Measurements from ENCODE around the gene RBMS1. TPM values are rescaled to one million over a fixed set of nuclear protein-coding genes. Genes with fewer than 3 reads are reported as not detected.
A peak's percentile ranks its signal among the peaks of the same experiment; 100 is the strongest.

The RBMS1 gene
- total and polyA plus RNA-seq, 12 donors = 22.6 to 77.7 (median 59.0) TPM

- Histone ChIP-seq H3K27me3 (no peaks in the 10 kb centered on the region), H3K4me3 (no peak overlapping the region), H3K4me1 (peaks cover 4 to 90% (median 71%) of the 10 kb centered on the region in 9 donors), H3K9me3 (no peaks in the 10 kb centered on the region), H3K27ac (no peak overlapping the region), H3K36me3 (no peaks in the 10 kb centered on the region)
- no peak for DNase-seq
- 81 to 83% methylated on average over 6 of the region's 6 CpGs for WGBS, 2 donors
- intact Hi-C loops (cut with DNase I) = no loop called here
- ATAC-seq = no peak
- TF ChIP-seq, protein P1, sequence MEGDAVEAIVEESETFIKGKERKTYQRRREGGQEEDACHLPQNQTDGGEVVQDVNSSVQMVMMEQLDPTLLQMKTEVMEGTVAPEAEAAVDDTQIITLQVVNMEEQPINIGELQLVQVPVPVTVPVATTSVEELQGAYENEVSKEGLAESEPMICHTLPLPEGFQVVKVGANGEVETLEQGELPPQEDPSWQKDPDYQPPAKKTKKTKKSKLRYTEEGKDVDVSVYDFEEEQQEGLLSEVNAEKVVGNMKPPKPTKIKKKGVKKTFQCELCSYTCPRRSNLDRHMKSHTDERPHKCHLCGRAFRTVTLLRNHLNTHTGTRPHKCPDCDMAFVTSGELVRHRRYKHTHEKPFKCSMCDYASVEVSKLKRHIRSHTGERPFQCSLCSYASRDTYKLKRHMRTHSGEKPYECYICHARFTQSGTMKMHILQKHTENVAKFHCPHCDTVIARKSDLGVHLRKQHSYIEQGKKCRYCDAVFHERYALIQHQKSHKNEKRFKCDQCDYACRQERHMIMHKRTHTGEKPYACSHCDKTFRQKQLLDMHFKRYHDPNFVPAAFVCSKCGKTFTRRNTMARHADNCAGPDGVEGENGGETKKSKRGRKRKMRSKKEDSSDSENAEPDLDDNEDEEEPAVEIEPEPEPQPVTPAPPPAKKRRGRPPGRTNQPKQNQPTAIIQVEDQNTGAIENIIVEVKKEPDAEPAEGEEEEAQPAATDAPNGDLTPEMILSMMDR (IDR thresholded peaks at IDR 0.05) = no peak
Observed at GRCh38 chr2:160467086-160467485, 26.5 kb downstream of the RBMS1 start.

- WGBS, 2 donors = 88 to 89% methylated on average over 3 of the region's 3 CpGs
Observed at GRCh38 chr2:160465406-160465805, 28.2 kb downstream of the RBMS1 start.

DNA sequence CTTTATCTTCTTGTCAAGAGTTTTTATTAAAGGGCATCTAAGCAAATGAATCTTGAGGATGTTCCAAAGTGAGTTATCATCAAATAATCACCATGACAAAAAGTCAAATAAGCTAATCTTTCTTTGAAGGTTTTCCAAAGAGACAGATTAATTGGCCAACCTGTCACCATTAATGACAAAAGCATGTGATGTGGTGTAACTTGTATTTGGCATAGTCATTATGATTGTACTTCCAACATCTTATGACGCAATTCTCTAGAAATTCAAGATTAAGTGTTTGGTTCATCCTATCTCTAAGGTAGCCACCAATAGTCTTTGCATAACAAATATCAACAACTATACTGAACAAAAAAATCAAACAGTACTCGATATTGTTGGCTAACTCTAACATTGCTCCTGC, 28.6 kb downstream of the RBMS1 start:
- TF ChIP-seq, protein P1 (IDR thresholded peaks at IDR 0.05) = no peak
- Histone ChIP-seq H3K4me3 (no peak overlapping the region), H3K9me3 (no peaks in the 10 kb centered on the region), H3K27ac (no peak overlapping the region), H3K27me3 (no peaks in the 10 kb centered on the region), H3K4me1 (peaks cover 4 to 91% (median 58%) of the 10 kb centered on the region in 9 donors), H3K36me3 (no peaks in the 10 kb centered on the region)
- DNase-seq (no peak), ATAC-seq (no peak)
- 69 to 76% methylated on average over 2 of the region's 2 CpGs for WGBS, 2 donors
- intact Hi-C loops (cut with DNase I) = no loop called here

More at GRCh38 chr2:160465406-160465805, 28.2 kb downstream of the RBMS1 start:
- TF ChIP-seq, protein P1 (IDR thresholded peaks at IDR 0.05) = no peak
- H3K4me1 ChIP-seq = peaks cover 4 to 91% (median 56%) of the 10 kb centered on the region in 9 donors
- no peaks in the 10 kb centered on the region for H3K9me3 ChIP-seq
- no peaks in the 10 kb centered on the region for H3K36me3 ChIP-seq
- no peak overlapping the region for H3K4me3 ChIP-seq
- intact Hi-C loops (cut with DNase I) = no loop called here
- no peaks in the 10 kb centered on the region for H3K27me3 ChIP-seq
- no peak overlapping the region for H3K27ac ChIP-seq
- ATAC-seq = peak in 2 of 8 donors; percentile 23 to 34
- no peak for DNase-seq

DNA sequence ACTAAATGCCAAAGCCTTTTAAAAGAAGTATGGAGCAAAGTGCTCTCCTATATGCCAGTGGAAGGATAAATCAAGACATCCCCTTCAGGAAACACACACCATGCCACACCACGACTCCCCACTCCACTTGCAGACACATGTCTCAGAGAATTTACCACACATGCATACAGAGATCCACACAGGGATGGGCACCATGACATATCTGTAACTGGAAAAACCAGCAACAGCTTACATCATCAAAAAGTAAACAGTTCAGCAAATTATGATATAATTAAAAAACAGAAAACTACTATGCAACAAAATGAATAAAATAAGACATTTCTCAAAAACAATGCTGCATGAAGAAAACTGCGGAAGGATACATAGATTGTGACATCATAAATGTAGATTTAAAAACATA, 29.6 kb downstream of the RBMS1 start:
- ATAC-seq = no peak

More for the DNA sequence above, 29.6 kb downstream of the RBMS1 start:
- intact Hi-C loops (cut with DNase I) = no loop called here
- H3K27me3 ChIP-seq = no peaks in the 10 kb centered on the region
- no peak overlapping the region for H3K4me3 ChIP-seq
- TF ChIP-seq, protein P1 (IDR thresholded peaks at IDR 0.05) = no peak
- H3K9me3 ChIP-seq = no peaks in the 10 kb centered on the region
- no peak overlapping the region for H3K27ac ChIP-seq
- WGBS, 2 donors = 72 to 82% methylated on average over 2 of the region's 2 CpGs
- H3K4me1 ChIP-seq = peaks cover 3 to 90% (median 55%) of the 10 kb centered on the region in 9 donors
- no peak for DNase-seq
- no peaks in the 10 kb centered on the region for H3K36me3 ChIP-seq
